GM18867 (cell line): ENCODE measurements around the gene POM121C.
A peak's percentile ranks its signal among the peaks of the same experiment; 100 is the strongest.
"Not testable (repeated sequence)": the region's sequence is repeated elsewhere in the genome, so short reads cannot be mapped to it uniquely, and the experiment has no call there.

ENCODE experiments used
- ATAC-seq: cut with Tn5 transposase; IDR thresholded peaks from one replicate; pipeline ENCODE4 v1.9.1; 2021; ENCODE audit warnings: mild to moderate bottlenecking, moderate library complexity; ENCODE audit not compliant: unreplicated experiment

Gene POM121C

GRCh38 chr7:75439000-75439399, 47.1 kb downstream of the POM121C start:
- ATAC-seq, result not testable (repeated sequence)

- not testable (repeated sequence) for ATAC-seq
These were observed 62.6 kb downstream of the POM121C start for GRCh38 chr7:75423481-75423880.

- not testable (repeated sequence) for ATAC-seq
These were observed 64.0 kb downstream of the POM121C start for GRCh38 chr7:75421798-75422710.

GRCh38 chr7:75420152-75420551, 65.9 kb downstream of the POM121C start:
- ATAC-seq, result not testable (repeated sequence)

GRCh38 chr7:75419693-75420092, 66.4 kb downstream of the POM121C start:
- ATAC-seq, result not testable (repeated sequence)

GRCh38 chr7:75419210-75419609, 66.9 kb downstream of the POM121C start:
- not testable (repeated sequence) for ATAC-seq

- not testable (repeated sequence) for ATAC-seq
These were observed 67.7 kb downstream of the POM121C start for GRCh38 chr7:75418292-75418858.

- not testable (repeated sequence) for ATAC-seq
These were observed 69.3 kb downstream of the POM121C start for GRCh38 chr7:75416787-75417186.

- not testable (repeated sequence) for ATAC-seq
These were observed 70.2 kb downstream of the POM121C start for GRCh38 chr7:75415829-75416373.

GRCh38 chr7:75415428-75415817, 70.7 kb downstream of the POM121C start:
- ATAC-seq, result not testable (repeated sequence)

GRCh38 chr7:75414708-75415427, 71.2 kb downstream of the POM121C start:
- ATAC-seq, result not testable (repeated sequence)

GRCh38 chr7:75414204-75414603, 71.9 kb downstream of the POM121C start:
- ATAC-seq, result not testable (repeated sequence)

- ATAC-seq, result peak; percentile 10
These were observed 75.3 kb downstream of the POM121C start for GRCh38 chr7:75410823-75411173.

- peak; percentile 86 for ATAC-seq
These were observed 75.9 kb downstream of the POM121C start for GRCh38 chr7:75409880-75410822.

- not testable (repeated sequence) for ATAC-seq
These were observed 81.4 kb downstream of the POM121C start for GRCh38 chr7:75404663-75405062.

- ATAC-seq, result not testable (repeated sequence)
These were observed 82.3 kb downstream of the POM121C start for GRCh38 chr7:75403455-75404443.

GRCh38 chr7:75400575-75400974, 85.5 kb downstream of the POM121C start:
- not testable (repeated sequence) for ATAC-seq

GRCh38 chr7:75398771-75399700, 87.1 kb downstream of the POM121C start:
- ATAC-seq, result peak; percentile 48
